HG03103 (cell line): ENCODE results near the gene PEMT.
A peak's percentile ranks its signal among the peaks of the same experiment; 100 is the strongest.

ENCODE experiments used
- ATAC-seq: cut with Tn5 transposase; IDR thresholded peaks from one replicate; pipeline ENCODE4 v1.9.1; 2021; ENCODE audit warnings: low read depth; ENCODE audit not compliant: unreplicated experiment

PEMT gene

DNA sequence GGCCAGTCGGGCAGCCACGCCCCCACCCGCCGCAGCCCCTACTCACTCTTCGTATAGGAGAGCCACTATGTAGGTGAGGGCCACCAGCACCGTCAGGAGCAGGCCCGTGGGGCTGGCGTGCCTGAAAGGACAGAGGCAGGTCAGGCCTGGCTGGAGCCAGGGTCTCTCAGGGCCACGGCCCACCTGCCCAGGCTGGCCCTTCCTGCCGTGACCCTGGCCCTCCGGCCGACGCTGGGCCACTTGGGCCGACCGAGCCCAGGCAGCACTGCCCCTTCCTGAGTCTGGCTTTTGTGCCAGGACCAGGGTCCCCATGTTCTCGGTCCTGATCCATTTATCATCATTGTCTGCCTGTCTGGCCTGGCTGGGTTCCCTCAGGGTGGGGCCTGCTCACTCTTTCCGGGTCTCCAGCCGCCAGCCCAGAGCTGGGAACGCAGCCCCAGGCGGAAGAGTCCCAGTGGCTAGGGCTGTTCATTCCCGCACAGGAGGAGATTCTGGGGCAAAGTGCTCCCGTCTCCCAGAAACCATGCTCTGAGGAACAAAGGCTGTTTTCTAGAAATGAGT, 85.2 kb downstream of the PEMT start:
- ATAC-seq = no peak

DNA sequence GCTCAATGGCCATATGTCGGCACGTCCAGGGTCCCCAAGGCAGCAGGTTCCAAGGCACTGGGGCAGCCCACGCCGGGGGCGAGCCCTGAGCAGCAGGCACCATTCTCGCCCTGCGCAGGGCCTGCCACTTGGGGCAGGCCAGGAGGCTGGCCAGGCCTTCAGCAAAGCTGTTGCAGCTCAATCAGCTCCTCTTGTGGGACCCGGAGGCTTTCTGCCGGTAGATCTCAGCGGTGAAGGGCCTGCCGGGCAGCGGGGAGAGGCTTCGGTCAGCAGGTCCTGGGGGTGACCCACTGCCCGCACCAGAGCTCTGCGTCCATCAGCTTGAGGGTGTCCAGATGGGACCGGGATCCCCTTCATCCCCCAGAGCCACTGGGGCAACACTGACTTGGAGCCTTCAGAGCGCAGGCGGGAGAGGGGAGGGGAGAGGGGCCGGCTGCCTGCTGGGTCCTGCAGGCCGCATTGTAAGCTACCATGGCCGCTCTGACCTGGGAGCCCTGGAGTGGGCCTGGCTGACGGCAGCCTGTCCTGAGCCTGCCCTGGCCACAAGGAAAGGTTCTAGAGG, 85.8 kb downstream of the PEMT start:
- no peak for ATAC-seq

- no peak for ATAC-seq
Observed at GRCh38 chr17:17505151-17505550, 86.4 kb downstream of the PEMT start.

- ATAC-seq = no peak
Observed at GRCh38 chr17:17504341-17505140, 87.0 kb downstream of the PEMT start.

GRCh38 chr17:17503566-17504130, 87.9 kb downstream of the PEMT start:
- ATAC-seq = no peak

- no peak for ATAC-seq
Observed at GRCh38 chr17:17502741-17503565, 88.6 kb downstream of the PEMT start.

DNA sequence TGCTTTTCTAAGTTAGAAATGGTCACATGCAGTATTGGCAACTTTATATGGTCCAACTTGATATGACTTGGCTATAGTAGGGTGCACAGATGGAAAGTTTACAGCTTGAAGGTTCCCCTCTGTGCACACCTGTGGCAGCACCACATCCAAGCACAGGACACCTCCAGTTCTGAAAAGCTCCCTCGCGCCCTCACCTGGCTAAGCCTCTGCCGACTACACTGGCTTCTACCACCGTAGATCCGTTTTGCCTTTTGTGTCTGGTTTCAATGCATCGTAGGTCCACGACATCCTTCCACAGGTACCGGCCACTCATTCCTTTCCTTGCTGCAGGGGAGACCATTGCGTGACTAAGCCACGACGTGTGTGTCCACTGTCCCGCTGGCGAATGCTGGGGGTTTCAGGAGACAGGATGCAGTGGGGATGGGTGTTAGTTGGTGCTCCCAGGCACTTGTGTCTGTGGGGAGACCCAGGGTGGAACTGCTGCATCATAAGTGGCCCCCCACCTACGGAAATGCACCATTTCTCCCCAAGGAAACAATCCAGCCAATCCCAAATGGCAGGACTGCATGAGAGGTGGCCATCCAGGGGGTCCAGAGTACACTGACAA, 90.4 kb downstream of the PEMT start:
- ATAC-seq = no peak

GRCh38 chr17:17499402-17500145, 91.9 kb downstream of the PEMT start:
- ATAC-seq = no peak

- no peak for ATAC-seq
Observed at GRCh38 chr17:17498606-17499301, 92.8 kb downstream of the PEMT start.

DNA sequence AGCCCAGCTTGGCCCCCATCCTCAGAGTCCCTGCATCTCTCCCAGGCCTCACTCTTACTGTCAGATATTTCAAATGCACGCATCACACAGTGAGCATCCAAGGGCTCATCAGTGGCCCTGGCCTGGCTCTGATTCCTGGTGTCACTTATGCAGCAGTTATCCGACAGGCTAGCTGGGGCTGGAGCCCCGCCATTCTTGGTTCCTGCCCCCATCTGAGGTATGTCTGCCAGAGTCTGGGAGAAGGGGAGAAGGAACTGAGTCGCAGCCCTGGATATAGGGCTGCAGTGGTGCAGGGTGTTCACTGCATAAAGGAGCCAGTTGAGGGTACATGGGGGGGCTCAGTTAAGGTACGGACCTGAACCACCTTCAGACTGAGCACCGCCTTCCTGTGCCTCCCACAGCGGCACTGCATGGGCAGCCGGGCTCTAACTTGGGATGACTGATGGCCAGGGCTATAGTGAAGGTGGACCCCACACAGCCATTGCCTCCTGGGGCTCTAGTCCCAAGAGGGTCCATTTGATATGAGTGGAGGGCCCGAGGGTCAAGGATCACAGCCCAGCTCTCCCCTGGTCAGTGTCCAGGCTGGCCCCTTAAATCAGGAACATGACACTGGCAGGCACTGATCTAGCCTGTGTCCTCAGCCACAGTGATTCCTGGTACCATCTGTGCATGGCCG, 93.5 kb downstream of the PEMT start:
- ATAC-seq = no peak

DNA sequence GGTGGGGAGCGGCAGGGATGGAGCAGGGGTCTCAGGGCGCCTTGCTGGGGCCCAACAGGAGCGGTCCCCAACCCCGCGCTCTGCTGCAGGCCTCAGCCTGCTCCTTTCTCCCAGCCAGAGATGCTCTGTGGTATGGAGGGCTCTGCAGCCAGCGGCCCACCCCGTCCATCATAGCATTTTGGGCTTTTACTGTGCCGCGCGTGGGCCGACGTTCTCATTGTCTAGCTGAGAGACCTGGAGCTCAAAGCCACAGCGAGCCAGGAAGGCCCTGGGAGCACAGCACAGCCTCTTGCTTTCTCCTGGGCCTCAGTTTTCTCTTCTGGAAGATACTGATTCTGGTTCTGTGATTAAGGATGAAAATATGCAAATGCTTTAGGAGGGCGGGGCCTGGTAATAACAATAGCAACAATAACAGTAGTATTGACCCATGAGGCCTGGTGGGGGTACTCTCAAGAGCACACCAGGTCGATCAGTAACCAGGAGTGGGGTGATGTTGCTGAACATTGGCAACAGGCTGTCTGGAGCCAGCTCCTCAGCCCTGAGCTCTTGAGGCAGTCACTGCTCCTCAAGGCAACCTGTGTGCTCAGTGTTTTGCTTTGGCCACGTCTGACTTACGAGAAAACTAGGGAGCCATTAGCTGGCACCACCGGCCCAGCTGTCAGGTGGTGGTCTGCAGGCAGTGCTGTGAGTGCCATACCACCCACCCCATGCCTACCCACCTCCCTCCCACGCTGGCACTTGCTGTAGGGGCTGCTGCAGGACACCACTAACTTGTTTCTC, 94.3 kb downstream of the PEMT start:
- ATAC-seq = no peak

DNA sequence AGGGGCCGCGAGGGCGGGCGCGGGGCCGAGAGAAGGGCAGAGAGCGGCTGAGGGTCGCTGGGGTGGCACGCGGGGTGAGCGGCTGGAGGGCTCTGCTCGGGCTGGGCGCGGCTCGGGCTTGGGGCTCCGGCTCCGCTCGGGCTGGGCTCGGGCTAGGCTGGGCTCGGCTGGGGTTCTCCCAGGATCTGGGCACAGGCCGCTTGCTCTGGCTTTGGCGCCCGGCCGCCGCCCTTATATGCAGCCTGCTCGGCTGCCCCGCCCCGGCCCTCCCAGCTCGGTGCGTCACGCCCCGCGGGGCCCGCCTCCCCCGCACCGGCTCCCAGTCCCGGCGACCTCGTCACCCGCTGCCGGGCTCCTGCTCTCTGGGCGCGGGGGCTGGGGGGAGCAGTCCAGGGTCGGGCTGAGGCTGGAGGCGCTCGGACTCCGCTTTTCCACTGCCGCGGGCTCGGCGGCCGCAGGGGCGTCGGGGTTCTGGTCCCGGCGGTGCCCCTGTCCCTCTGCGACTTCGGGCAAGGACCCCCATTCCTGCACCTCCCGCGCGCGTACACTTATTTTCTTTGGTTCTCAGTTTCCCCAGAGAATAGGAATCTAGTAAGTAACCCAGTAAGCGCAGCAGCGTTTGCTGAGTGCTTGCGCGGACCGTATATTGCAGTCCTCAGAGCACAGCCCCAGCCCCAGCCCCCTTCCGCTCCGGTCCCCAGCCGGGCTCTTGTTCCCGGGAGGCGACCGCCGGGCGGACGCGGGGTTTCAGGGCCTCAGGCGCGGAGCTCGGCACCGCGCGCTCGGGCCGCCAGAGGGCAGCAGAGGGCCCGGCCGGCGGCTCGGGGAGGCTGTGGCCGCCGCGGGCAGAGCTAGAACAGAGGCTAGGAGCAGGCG, 95.1 kb downstream of the PEMT start, which contains the start of gene RASD1:
RASD1 (minus strand) TSS at position 207 of the 876 bp plus-strand sequence. CDS start 214 bp downstream, outside the sequence.
- peak; percentile 53 for ATAC-seq

DNA sequence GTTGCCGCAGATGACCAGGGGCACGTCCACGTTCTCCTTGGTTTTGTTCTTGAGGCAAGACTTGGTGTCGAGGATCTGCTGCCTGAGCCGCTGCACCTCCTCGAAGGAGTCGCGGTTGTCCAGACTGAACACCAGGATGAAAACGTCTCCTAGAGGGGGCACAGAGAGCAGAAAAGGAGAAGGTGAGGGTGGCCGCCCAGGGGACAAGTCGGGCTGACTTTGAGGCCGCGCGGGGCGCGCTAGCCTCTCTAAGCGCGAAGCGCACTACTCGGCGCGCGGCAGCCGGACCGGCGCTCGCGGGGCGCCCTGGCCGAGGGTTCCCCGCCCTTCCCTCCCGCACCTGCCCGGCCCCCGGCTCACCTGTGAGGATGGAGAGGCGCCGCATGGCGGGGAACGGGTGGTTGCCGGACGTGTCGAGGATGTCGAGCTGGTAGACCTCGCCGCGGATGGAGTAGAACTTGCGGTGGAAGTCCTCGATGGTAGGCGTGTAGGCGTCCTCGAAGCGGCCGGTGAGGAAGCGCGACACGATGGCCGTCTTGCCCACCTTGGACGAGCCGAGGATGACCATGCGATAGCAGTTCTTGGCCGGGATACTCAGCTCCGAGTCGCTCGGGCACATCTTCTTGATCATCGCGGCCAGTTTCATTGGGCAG, 95.8 kb downstream of the PEMT start:
- no peak for ATAC-seq

- ATAC-seq = no peak
Observed at GRCh38 chr17:17494870-17495535, 96.5 kb downstream of the PEMT start.

GRCh38 chr17:17494499-17494869, 97.0 kb downstream of the PEMT start:
- ATAC-seq = no peak

DNA sequence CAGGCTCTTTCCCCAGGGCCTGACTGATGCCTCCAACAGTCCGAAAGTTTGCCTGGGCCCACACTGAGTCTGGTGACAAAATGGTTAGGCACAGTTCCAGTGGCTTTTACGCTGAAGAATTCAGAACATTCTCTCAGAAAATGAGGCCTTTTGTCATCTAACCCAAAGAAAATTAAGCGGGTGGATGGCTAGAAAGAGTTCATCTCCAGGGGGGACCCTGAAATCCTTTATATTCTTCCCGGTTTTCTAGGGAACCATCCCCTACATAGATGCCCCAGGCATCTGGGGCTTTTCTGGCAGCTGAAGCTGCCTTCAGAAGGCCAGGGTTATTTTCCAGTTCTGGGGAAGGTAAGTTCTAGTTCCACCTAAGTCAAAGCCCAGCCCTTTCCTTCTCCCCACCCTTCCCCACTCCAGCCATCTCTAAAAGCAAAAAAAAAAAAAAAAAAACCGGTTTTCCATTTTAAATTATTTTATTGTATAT, 97.5 kb downstream of the PEMT start:
- no peak for ATAC-seq
